K562 (cell line): ENCODE measurements around the gene FAM98C. TPM values are rescaled to one million over a fixed set of nuclear protein-coding genes. Genes with fewer than 3 reads are reported as not detected.

Experiments
- ASH1L ChIP-seq: fragments of 450-650 bp; IDR thresholded peaks from 2 replicates; pipeline ENCODE4 v1.6.1; 2018; ENCODE audit warnings: borderline replicate concordance, mild to moderate bottlenecking, low read depth; ENCODE audit not compliant: partially characterized antibody
- CCNT2 ChIP-seq: IDR thresholded peaks from 2 replicates; pipeline ENCODE4 v1.6.1; 2011; ENCODE audit warnings: borderline replicate concordance, low read depth, mild to moderate bottlenecking, moderate library complexity, mixed read lengths, low read length; ENCODE audit not compliant: insufficient read length; ENCODE audit errors: extremely low read depth
- DNMT1 ChIP-seq: fragments of 450-650 bp; IDR thresholded peaks from 2 replicates; pipeline ENCODE4 v1.6.1; 2016; ENCODE audit warnings: antibody characterized with exemption, mild to moderate bottlenecking
- HBP1 ChIP-seq: fragments of 450-650 bp; formaldehyde crosslinking; IDR thresholded peaks from 2 replicates; pipeline ENCODE4 v1.4.0; 2022; ENCODE audit warnings: missing genetic modification characterization
- HDGF ChIP-seq: fragments of 450-650 bp; IDR thresholded peaks from 2 replicates; pipeline ENCODE4 v1.6.1; 2016
- PTRF ChIP-seq: fragments of 450-650 bp; IDR thresholded peaks from 2 replicates; pipeline ENCODE4 v1.6.1; 2016; ENCODE audit warnings: mild to moderate bottlenecking, missing genetic modification characterization, missing compliant biosample characterization
- RBFOX2 ChIP-seq: fragments of 200-400 bp; formaldehyde crosslinking; IDR thresholded peaks from 2 replicates; pipeline ENCODE4 v1.6.1; 2017; ENCODE audit warnings: low read depth, mild to moderate bottlenecking, low read length, moderate library complexity
- SPI1 ChIP-seq: IDR thresholded peaks from 2 replicates; pipeline ENCODE4 v1.6.1; 2011; ENCODE audit warnings: low read depth, low read length, control low read depth, borderline replicate concordance
- ZBTB11 ChIP-seq, 3 experiments: fragments of 200-800 bp in 1 of 3; fragments of 250-450 bp in 1 of 3; fragments of 450-650 bp in 1 of 3; sonication (Bioruptor Pico) in 1 of 3; sonication (Bioruptor generic) in 1 of 3; formaldehyde crosslinking in 1 of 3; IDR thresholded peaks; 2 replicates each; pipeline versions ENCODE4 v1.6.1 to v1.8.0; 2016 to 2022; ENCODE audit warnings: mild to moderate bottlenecking in 2 of 3, missing genetic modification characterization in 2 of 3, missing compliant biosample characterization in 1 of 3, moderate library complexity in 1 of 3
- ZNF175 ChIP-seq: fragments of 200-800 bp; sonication (Bioruptor generic); IDR thresholded peaks from 2 replicates; pipeline ENCODE4 v1.6.1; 2016; ENCODE audit warnings: low read depth, mild to moderate bottlenecking, missing genetic modification characterization, missing compliant biosample characterization
- ZNF41 ChIP-seq: fragments of 250-450 bp; sonication (Bioruptor Pico); conservative IDR thresholded peaks from 2 replicates; pipeline ENCODE4 v1.4.0; 2020; ENCODE audit warnings: mild to moderate bottlenecking
- ZNF449 ChIP-seq: fragments of 250-450 bp; sonication (Bioruptor Pico); IDR thresholded peaks from 2 replicates; pipeline ENCODE4 v1.8.0; 2022; ENCODE audit warnings: moderate library complexity, mild to moderate bottlenecking, inconsistent platforms
- ZNF561 ChIP-seq: fragments of 450-650 bp; formaldehyde crosslinking; conservative IDR thresholded peaks from 2 replicates; pipeline ENCODE4 v1.4.0; 2020; ENCODE audit warnings: mild to moderate bottlenecking, moderate library complexity
- ZNF644 ChIP-seq: fragments of 200-800 bp; sonication (Bioruptor generic); IDR thresholded peaks from 2 replicates; pipeline ENCODE4 v1.6.1; 2016; ENCODE audit warnings: low read depth, missing genetic modification characterization, missing compliant biosample characterization
- polyA plus RNA-seq, 8 experiments: library from polyadenylated mRNA; depleted of rRNA in 4 of 8; stranded (reverse) in 5 of 8; unstranded in 3 of 8; fragments of >200 nt; fragmentation: Nextera tagmentation in 2 of 8; fragmentation: Illumina TruSeq in 1 of 8; extraction: Ambion mirVana in 2 of 8; extraction: Trizol in 1 of 8; gene quantifications; 2 replicates each; pipeline versions ENCODE4 v1.2.1 to v1.2.3, GENCODE V29; 2011 to 2014; ENCODE audit warnings: inconsistent platforms in 1 of 8, missing spikeins in 1 of 8
- total RNA-seq, 7 experiments: library from RNA; depleted of rRNA in 6 of 7; stranded (reverse); fragments of >200 nt in 6 of 7; fragmentation: Illumina TruSeq in 2 of 7; extraction: Trizol in 2 of 7; gene quantifications; 2 replicates each; pipeline versions ENCODE4 v1.2.1 to v1.2.3, GENCODE V29; 2011 to 2021; ENCODE audit warnings: low replicate concordance in 1 of 7
- TF ChIP-seq, protein P1 (sequence below): sonication (generic); formaldehyde crosslinking; IDR thresholded peaks from 2 replicates; pipeline ENCODE4 v1.8.1; 2022; ENCODE audit warnings: missing genetic modification reagents
- TF ChIP-seq, protein P2 (sequence below), 3 experiments: IDR thresholded peaks in 2 of 3; conservative IDR thresholded peaks in 1 of 3; 2 replicates each; pipeline ENCODE4 v1.5.1; 2011 to 2012; ENCODE audit warnings: low read length in 3 of 3, mild to moderate bottlenecking in 3 of 3, control low read depth in 2 of 3, improper control_type of control experiment in 1 of 3, inconsistent platforms in 1 of 3, low read depth in 1 of 3, mixed read lengths in 1 of 3, moderate library complexity in 1 of 3; ENCODE audit not compliant: insufficient read depth in 2 of 3

The FAM98C gene
- total and polyA plus RNA-seq, 9 of the 15 experiments (the other 6 are each of a cell fraction or from before 2014, with no cell fraction given): 1.7 to 43.8 (median 13.7) TPM

DNA sequence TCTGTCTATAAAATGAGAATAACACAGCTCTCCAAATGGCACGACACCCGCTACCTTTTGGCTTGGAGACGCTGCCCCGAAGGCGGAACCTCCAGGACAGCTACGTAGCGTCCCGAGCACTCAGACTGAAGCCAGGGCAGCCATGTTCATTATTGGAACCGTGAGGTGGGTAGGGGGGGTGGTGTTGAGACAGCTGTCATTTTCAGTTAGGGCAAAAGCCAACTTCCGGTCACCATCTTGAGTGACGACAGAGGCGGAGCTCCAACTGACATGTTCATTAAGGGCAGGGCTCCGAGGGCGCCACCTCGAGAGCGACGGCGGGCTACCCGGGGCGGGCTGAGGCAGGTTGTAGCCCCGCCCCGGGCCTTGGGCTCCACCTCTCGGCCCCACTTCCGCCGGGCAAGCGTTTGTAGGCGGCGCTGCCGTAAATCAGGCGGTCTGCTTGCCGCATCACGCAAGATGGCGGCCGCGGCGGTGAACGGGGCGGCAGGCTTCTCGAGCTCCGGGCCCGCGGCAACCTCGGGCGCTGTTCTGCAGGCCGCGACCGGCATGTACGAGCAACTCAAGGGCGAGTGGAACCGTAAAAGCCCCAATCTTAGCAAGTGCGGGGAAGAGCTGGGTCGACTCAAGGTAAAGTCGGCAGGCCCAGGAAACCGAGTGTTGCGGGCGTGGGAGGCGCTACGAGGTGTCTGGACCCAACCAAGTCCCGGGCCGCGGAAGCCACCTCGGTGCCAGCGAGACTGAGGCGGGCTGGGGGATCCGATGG, 28.4 kb upstream of the FAM98C start, which contains the start of gene PSMD8 (continued):
- TF ChIP-seq ZBTB11 (CRISPR knock-in tag; IDR thresholded peaks at IDR 0.05) (peak in 1 of 3 experiments; percentile 90; a peak in 2 of 6 replicates), ZNF644 (no peak), RBFOX2 (peak; percentile 100), ZNF41 (no peak), SPI1 (peak; percentile 39; the same call in 1 of the 2 replicates), ZNF561 (CRISPR knock-in tag) (no peak), PTRF (tag) (no peak), HBP1 (CRISPR knock-in tag) (no peak), ASH1L (peak; percentile 29), ZNF449 (CRISPR knock-in tag) (no peak), DNMT1 (no peak), HDGF (no peak), CCNT2 (peak; percentile 94), ZNF175 (no peak; the same call in 1 of the 2 replicates)
- TF ChIP-seq, protein P1, sequence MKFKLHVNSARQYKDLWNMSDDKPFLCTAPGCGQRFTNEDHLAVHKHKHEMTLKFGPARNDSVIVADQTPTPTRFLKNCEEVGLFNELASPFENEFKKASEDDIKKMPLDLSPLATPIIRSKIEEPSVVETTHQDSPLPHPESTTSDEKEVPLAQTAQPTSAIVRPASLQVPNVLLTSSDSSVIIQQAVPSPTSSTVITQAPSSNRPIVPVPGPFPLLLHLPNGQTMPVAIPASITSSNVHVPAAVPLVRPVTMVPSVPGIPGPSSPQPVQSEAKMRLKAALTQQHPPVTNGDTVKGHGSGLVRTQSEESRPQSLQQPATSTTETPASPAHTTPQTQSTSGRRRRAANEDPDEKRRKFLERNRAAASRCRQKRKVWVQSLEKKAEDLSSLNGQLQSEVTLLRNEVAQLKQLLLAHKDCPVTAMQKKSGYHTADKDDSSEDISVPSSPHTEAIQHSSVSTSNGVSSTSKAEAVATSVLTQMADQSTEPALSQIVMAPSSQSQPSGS (CRISPR knock-in tag): no peak
- TF ChIP-seq, protein P2, sequence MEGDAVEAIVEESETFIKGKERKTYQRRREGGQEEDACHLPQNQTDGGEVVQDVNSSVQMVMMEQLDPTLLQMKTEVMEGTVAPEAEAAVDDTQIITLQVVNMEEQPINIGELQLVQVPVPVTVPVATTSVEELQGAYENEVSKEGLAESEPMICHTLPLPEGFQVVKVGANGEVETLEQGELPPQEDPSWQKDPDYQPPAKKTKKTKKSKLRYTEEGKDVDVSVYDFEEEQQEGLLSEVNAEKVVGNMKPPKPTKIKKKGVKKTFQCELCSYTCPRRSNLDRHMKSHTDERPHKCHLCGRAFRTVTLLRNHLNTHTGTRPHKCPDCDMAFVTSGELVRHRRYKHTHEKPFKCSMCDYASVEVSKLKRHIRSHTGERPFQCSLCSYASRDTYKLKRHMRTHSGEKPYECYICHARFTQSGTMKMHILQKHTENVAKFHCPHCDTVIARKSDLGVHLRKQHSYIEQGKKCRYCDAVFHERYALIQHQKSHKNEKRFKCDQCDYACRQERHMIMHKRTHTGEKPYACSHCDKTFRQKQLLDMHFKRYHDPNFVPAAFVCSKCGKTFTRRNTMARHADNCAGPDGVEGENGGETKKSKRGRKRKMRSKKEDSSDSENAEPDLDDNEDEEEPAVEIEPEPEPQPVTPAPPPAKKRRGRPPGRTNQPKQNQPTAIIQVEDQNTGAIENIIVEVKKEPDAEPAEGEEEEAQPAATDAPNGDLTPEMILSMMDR (IDR thresholded peaks at IDR 0.05 in 2 of 3, conservative IDR thresholded peaks at IDR 0.05 in 1 of 3; ENCODE audit: insufficient read depth in 2 of 3, low read depth in 1 of 3, low read length in 3 of 3): peak; percentile 45 to 59 (median 56); a peak in 5 of 6 replicates
